HG03060 (cell line): ENCODE data around the gene G6PC1.
"Not testable (repeated sequence)": the region's sequence is repeated elsewhere in the genome, so short reads cannot be mapped to it uniquely, and the experiment has no call there.

ENCODE experiments used
- ATAC-seq: cut with Tn5 transposase; IDR thresholded peaks from one replicate; pipeline ENCODE4 v1.9.1; 2021; ENCODE audit warnings: low read depth, moderate number of reproducible peaks; ENCODE audit not compliant: unreplicated experiment

G6PC1 gene

GRCh38 chr17:42900460-42901331 lies at the start of gene G6PC1:
TSS of gene G6PC1 (plus strand) at chr17:42900799. CDS start at chr17:42900877, 78 bp downstream.
- no peak for ATAC-seq

- no peak for ATAC-seq
These were observed 49.6 kb upstream of the G6PC1 start, which contains the start of gene AOC3 for GRCh38 chr17:42850954-42851353. TSS of gene AOC3 (plus strand) at chr17:42851199. CDS start at chr17:42851344, 145 bp downstream.

- not testable (repeated sequence) for ATAC-seq
These were observed 49.0 kb upstream of the G6PC1 start for GRCh38 chr17:42851371-42852240.

- ATAC-seq = no peak
These were observed 48.2 kb upstream of the G6PC1 start for GRCh38 chr17:42852351-42852750.

GRCh38 chr17:42853004-42853403 lies 47.6 kb upstream of the G6PC1 start:
- no peak for ATAC-seq

GRCh38 chr17:42853597-42853967 lies 47.0 kb upstream of the G6PC1 start:
- no peak for ATAC-seq

GRCh38 chr17:42853968-42854790 lies 46.4 kb upstream of the G6PC1 start:
- ATAC-seq = no peak

GRCh38 chr17:42855048-42855596 lies 45.5 kb upstream of the G6PC1 start:
- no peak for ATAC-seq

- not testable (repeated sequence) for ATAC-seq
These were observed 44.5 kb upstream of the G6PC1 start for GRCh38 chr17:42856093-42856492.

- ATAC-seq = not testable (repeated sequence)
These were observed 44.1 kb upstream of the G6PC1 start for GRCh38 chr17:42856516-42856915.

- no peak for ATAC-seq
These were observed 43.2 kb upstream of the G6PC1 start for GRCh38 chr17:42857389-42857788.

- ATAC-seq = no peak
These were observed 34.9 kb upstream of the G6PC1 start for GRCh38 chr17:42865638-42866094.

- ATAC-seq = no peak
These were observed 34.4 kb upstream of the G6PC1 start for GRCh38 chr17:42866216-42866615.

- ATAC-seq = no peak
These were observed 33.7 kb upstream of the G6PC1 start for GRCh38 chr17:42866631-42867575.

- not testable (repeated sequence) for ATAC-seq
These were observed 32.8 kb upstream of the G6PC1 start for GRCh38 chr17:42867694-42868261.

GRCh38 chr17:42868338-42868737 lies 32.3 kb upstream of the G6PC1 start:
- no peak for ATAC-seq

- no peak for ATAC-seq
These were observed 29.0 kb upstream of the G6PC1 start for GRCh38 chr17:42871647-42872046.

- no peak for ATAC-seq
These were observed 28.2 kb upstream of the G6PC1 start for GRCh38 chr17:42872251-42872965.
